K562 (cell line): ENCODE measurements around the gene C1QTNF8. TPM values are rescaled to one million over a fixed set of nuclear protein-coding genes. Genes with fewer than 3 reads are reported as not detected.

ENCODE experiments used
- ATAC-seq: fragments of 200-7000 bp; cut with Tn5 transposase; 3 replicates; pipeline ENCODE4 v1.9.1; 2020; ENCODE audit warnings: moderate library complexity
- BruUV-seq: library from RNA; stranded (reverse); fragments of 400-500 nt; replicated peaks from 2 replicates; lab custom pipeline; 2021; lab: Mats Ljungman, UMichigan
- CTCF ChIA-PET: fragments of 300-600 bp; formaldehyde crosslinking; extraction: SDS; loops from one replicate; lab custom pipeline; 2021; ENCODE audit warnings: low intra/inter-chr PET ratio; lab: Yijun Ruan, JAX
- POLR2A ChIA-PET: fragments of 300-600, 350-650 bp; sonication (Branson Sonifier 250); formaldehyde crosslinking; extraction: SDS; loops from one replicate; lab custom pipeline; 2021; ENCODE audit warnings: antibody characterized with exemption, inconsistent platforms; lab: Yijun Ruan, JAX
- DNase-seq, 4 experiments: peaks; one replicate each; pipeline versions ENCODE4 v3.0.0 to v3.0.0-alpha.2; 2011 to 2018; ENCODE audit warnings: low spot score in 3 of 4, mixed read lengths in 3 of 4; ENCODE audit errors: extremely low read depth in 1 of 4
- FAIRE-seq: peaks from 2 replicates; lab custom pipeline; 2011; peaks lifted over from hg19 to GRCh38; lab: Jason Lieb, UNC
- H2AFZ ChIP-seq: 2 replicates; pipeline ENCODE4 v1.6.0; 2011; ENCODE audit warnings: low read depth, low read length, control low read depth, inconsistent platforms
- H3K27ac ChIP-seq: fragments of 200-600 bp; 3 replicates; pipeline ENCODE4 v1.8.0; 2011; ENCODE audit warnings: low read depth, mild to moderate bottlenecking, control low read depth, inconsistent platforms, low read length, moderate library complexity, mixed read lengths; ENCODE audit errors: extremely low read depth
- H3K27me3 ChIP-seq, 2 experiments: fragments of 300-600 bp in 1 of 2; 2 replicates in 1 of 2; 3 replicates in 1 of 2; pipeline versions ENCODE4 v1.6.0 to v1.8.0; 2011; ENCODE audit warnings: inconsistent platforms in 2 of 2, low read length in 2 of 2, mild to moderate bottlenecking in 1 of 2, mixed read lengths in 1 of 2, moderate library complexity in 1 of 2; ENCODE audit not compliant: control insufficient read depth in 2 of 2, insufficient read depth in 2 of 2
- H3K36me3 ChIP-seq: fragments of 300-600 bp; 3 replicates; pipeline ENCODE4 v1.8.0; 2011; ENCODE audit warnings: mild to moderate bottlenecking, low read length, inconsistent platforms; ENCODE audit not compliant: control insufficient read depth, insufficient read depth
- H3K4me1 ChIP-seq, 2 experiments: fragments of 200-600 bp in 1 of 2; replicated peaks in 1 of 2; 2 replicates in 1 of 2; 3 replicates in 1 of 2; pipeline versions ENCODE4 v1.5.1 to v1.8.0; 2011; ENCODE audit warnings: inconsistent platforms in 2 of 2, low read length in 2 of 2, mild to moderate bottlenecking in 1 of 2, mixed read lengths in 1 of 2, moderate library complexity in 1 of 2; ENCODE audit not compliant: control insufficient read depth in 2 of 2, insufficient read depth in 2 of 2
- H3K4me2 ChIP-seq: 2 replicates; pipeline ENCODE4 v1.6.1; 2011; ENCODE audit warnings: low read length, control low read depth, inconsistent platforms, mixed read lengths; ENCODE audit not compliant: insufficient read depth
- H3K4me3 ChIP-seq: fragments of 200-600 bp; sonication (generic), shearing (Covaris generic); 2 replicates; pipeline ENCODE4 v1.5.1; 2016; ENCODE audit warnings: control low read depth, inconsistent platforms
- H3K79me2 ChIP-seq: fragments of 200-600 bp; 3 replicates; pipeline ENCODE4 v1.8.0; 2011; ENCODE audit warnings: low read length, inconsistent platforms; ENCODE audit not compliant: control insufficient read depth, insufficient read depth
- H3K9ac ChIP-seq, 2 experiments: 2 replicates each; pipeline versions ENCODE4 v1.6.0 to v1.6.1; 2011; ENCODE audit warnings: low read depth in 2 of 2, low read length in 2 of 2, control low read depth in 1 of 2, inconsistent platforms in 1 of 2, mild to moderate bottlenecking in 1 of 2, mixed read lengths in 1 of 2; ENCODE audit not compliant: insufficient read depth in 1 of 2
- H3K9me1 ChIP-seq: one replicate; pipeline ENCODE4 v1.6.0; 2011; ENCODE audit warnings: inconsistent platforms, mild to moderate bottlenecking, low read length, moderate library complexity; ENCODE audit not compliant: control insufficient read depth, insufficient read depth
- H3K9me3 ChIP-seq: replicated peaks from 2 replicates; pipeline ENCODE4 v1.5.1; 2011; ENCODE audit warnings: low read depth, low read length, inconsistent platforms; ENCODE audit not compliant: control insufficient read depth, insufficient read depth
- H4K20me1 ChIP-seq: replicated peaks from 2 replicates; pipeline ENCODE4 v1.6.1; 2011; ENCODE audit warnings: low read length, inconsistent platforms, mixed read lengths; ENCODE audit not compliant: control insufficient read depth, insufficient read depth
- CHAMP1 ChIP-seq: fragments of 450-650 bp; IDR thresholded peaks from 2 replicates; pipeline ENCODE4 v1.6.1; 2016; ENCODE audit warnings: mild to moderate bottlenecking
- HDAC2 ChIP-seq: fragments of 450-650 bp; IDR thresholded peaks from 2 replicates; pipeline ENCODE4 v1.6.1; 2016; ENCODE audit warnings: mild to moderate bottlenecking
- MCM7 ChIP-seq, 2 experiments: fragments of 450-650 bp; IDR thresholded peaks; 2 replicates each; pipeline ENCODE4 v1.6.1; 2016 to 2018
- MLLT1 ChIP-seq, 2 experiments: fragments of 450-650 bp; IDR thresholded peaks; 2 replicates each; pipeline ENCODE4 v1.6.1; 2016
- NR2C2 ChIP-seq, 2 experiments: fragments of 200-800 bp in 1 of 2; sonication (Bioruptor generic) in 1 of 2; sonication (generic) in 1 of 2; formaldehyde crosslinking in 1 of 2; IDR thresholded peaks; 2 replicates each; pipeline versions ENCODE4 v1.6.1 to v1.8.0; 2016 to 2022; ENCODE audit warnings: mild to moderate bottlenecking in 1 of 2, missing compliant biosample characterization in 1 of 2, missing genetic modification characterization in 1 of 2, missing genetic modification reagents in 1 of 2
- PHF21A ChIP-seq: fragments of 450-650 bp; IDR thresholded peaks from 2 replicates; pipeline ENCODE4 v1.6.1; 2017; ENCODE audit warnings: low read depth, borderline replicate concordance
- TBP ChIP-seq: optimal IDR thresholded peaks from 2 replicates; pipeline ENCODE3; 2011; ENCODE audit warnings: low read depth, low read length, improper control_type of control experiment
- ZNF354B ChIP-seq: fragments of 250-450 bp; sonication (Bioruptor Pico); IDR thresholded peaks from 2 replicates; pipeline ENCODE4 v1.4.0; 2020
- WGBS: fragments of 100-300 bp; shearing (Covaris generic); methylation state at CpG from one replicate; pipeline ENCODE4 v1.1.6; 2016; ENCODE audit warnings: low coverage, mixed read lengths; ENCODE audit not compliant: insufficient coverage; ENCODE audit errors: missing lambda C conversion rate; 5-methylcytosine and 5-hydroxymethylcytosine counted together
- in situ Hi-C: fragments of 300-500 bp; cut with MboI; formaldehyde crosslinking; loops from 4 replicates; pipeline ENCODE4 v1.15.0; 2018; ENCODE audit warnings: inconsistent platforms, mixed read lengths
- intact Hi-C: fragments of 100-400 bp; cut with micrococcal nuclease; formaldehyde crosslinking; loops from 2 replicates; pipeline ENCODE4 v1.14.2; 2022
- polyA plus RNA-seq, 8 experiments: library from polyadenylated mRNA; depleted of rRNA in 4 of 8; stranded (reverse) in 5 of 8; unstranded in 3 of 8; fragments of >200 nt; fragmentation: Nextera tagmentation in 2 of 8; fragmentation: Illumina TruSeq in 1 of 8; extraction: Ambion mirVana in 2 of 8; extraction: Trizol in 1 of 8; gene quantifications; 2 replicates each; pipeline versions ENCODE4 v1.2.1 to v1.2.3, GENCODE V29; 2011 to 2014; ENCODE audit warnings: inconsistent platforms in 1 of 8, missing spikeins in 1 of 8
- total RNA-seq, 7 experiments: library from RNA; depleted of rRNA in 6 of 7; stranded (reverse); fragments of >200 nt in 6 of 7; fragmentation: Illumina TruSeq in 2 of 7; extraction: Trizol in 2 of 7; gene quantifications; 2 replicates each; pipeline versions ENCODE4 v1.2.1 to v1.2.3, GENCODE V29; 2011 to 2021; ENCODE audit warnings: low replicate concordance in 1 of 7
- TF ChIP-seq, protein P1 (sequence below): IDR thresholded peaks from 3 replicates; pipeline ENCODE4 v1.6.1; 2011; ENCODE audit warnings: borderline replicate concordance, mild to moderate bottlenecking; ENCODE audit not compliant: insufficient read length, insufficient read depth

The C1QTNF8 gene
- total and polyA plus RNA-seq, 9 of the 15 experiments (the other 6 are each of a cell fraction or from before 2014, with no cell fraction given), result not detected

- H3K4me2 ChIP-seq, result no peak overlapping the region
These were observed 21.9 kb upstream of the C1QTNF8 start for GRCh38 chr16:1117926-1118325.

More at GRCh38 chr16:1117926-1118325, 21.9 kb upstream of the C1QTNF8 start:
- H3K9me3 ChIP-seq, result no peaks in the 10 kb centered on the region
- no peak overlapping the region for H2AFZ ChIP-seq
- intact Hi-C loops (no loop called here), in situ Hi-C loops (no loop called here)
- BruUV-seq, result no TSS peak
- FAIRE-seq (no peak), DNase-seq (no peak)
- 12% methylated on average over 10 of the region's 19 CpGs for WGBS
- H3K79me2 ChIP-seq, result no peaks in the 10 kb centered on the region
- no peak overlapping the region for H3K27ac ChIP-seq
- no peaks in the 10 kb centered on the region for H3K9me1 ChIP-seq
- no peak overlapping the region for H3K4me3 ChIP-seq
- no peaks in the 10 kb centered on the region for H3K36me3 ChIP-seq
- TF ChIP-seq TBP, result no peak
- TF ChIP-seq CHAMP1, result no peak
- TF ChIP-seq HDAC2, result no peak
- no peak for TF ChIP-seq MLLT1 (IDR thresholded peaks at IDR 0.05)
- no peak for TF ChIP-seq NR2C2 (CRISPR knock-in tag; IDR thresholded peaks at IDR 0.05)
- no peak for TF ChIP-seq NR2C2 (tag; IDR thresholded peaks at IDR 0.05)
- TF ChIP-seq, protein P1, sequence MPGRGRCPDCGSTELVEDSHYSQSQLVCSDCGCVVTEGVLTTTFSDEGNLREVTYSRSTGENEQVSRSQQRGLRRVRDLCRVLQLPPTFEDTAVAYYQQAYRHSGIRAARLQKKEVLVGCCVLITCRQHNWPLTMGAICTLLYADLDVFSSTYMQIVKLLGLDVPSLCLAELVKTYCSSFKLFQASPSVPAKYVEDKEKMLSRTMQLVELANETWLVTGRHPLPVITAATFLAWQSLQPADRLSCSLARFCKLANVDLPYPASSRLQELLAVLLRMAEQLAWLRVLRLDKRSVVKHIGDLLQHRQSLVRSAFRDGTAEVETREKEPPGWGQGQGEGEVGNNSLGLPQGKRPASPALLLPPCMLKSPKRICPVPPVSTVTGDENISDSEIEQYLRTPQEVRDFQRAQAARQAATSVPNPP, result no peak
- TF ChIP-seq ZNF354B (CRISPR knock-in tag), result no peak
- TF ChIP-seq PHF21A, result no peak
- no peak for TF ChIP-seq MCM7 (IDR thresholded peaks at IDR 0.05)
- TF ChIP-seq, all 486 proteins: peak for 0
- Histone ChIP-seq H4K20me1 (peaks cover 6% of the 10 kb centered on the region; the same call in 1 of the 2 replicates), H3K27me3 (peaks cover 7 to 64% of the 10 kb centered on the region in 2 experiments; a peak in 3 of 5 replicates), H3K4me1 (peaks cover 0 to 67% of the 10 kb centered on the region in 2 experiments; a peak in 2 of 5 replicates), H3K9ac (no peak overlapping the region)
- no peak for ATAC-seq
- POLR2A ChIA-PET, result no interaction called here
- CTCF ChIA-PET, result no interaction called here
